Activated T-cell treated with anti-CD3 and anti-CD28 coated beads, Interleukin-2, amount 50 U/mL, for 72 hours (primary cell): ENCODE results near the gene NACA2. TPM values are rescaled to one million over a fixed set of nuclear protein-coding genes. Genes with fewer than 3 reads are reported as not detected.
"Not testable (repeated sequence)": the region's sequence is repeated elsewhere in the genome, so short reads cannot be mapped to it uniquely, and the experiment has no call there.

Source experiments
- ATAC-seq, 2 donors: fragments of 150-1000 bp; cut with Tn5 transposase; replicated peaks in 1 of 2; 2 replicates each; pipeline ENCODE4 v1.10.0; 2021; ENCODE audit warnings: moderate library complexity in 2 of 2, mild to moderate bottlenecking in 1 of 2
- DNase-seq, 2 donors: peaks; one replicate each; pipeline ENCODE4 v3.0.0; 2021 to 2022; ENCODE audit warnings: mixed read lengths in 1 of 2
- H3K27ac Mint-ChIP-seq: one replicate; pipeline ENCODE4 v1.8.0; 2022; ENCODE audit warnings: mild to moderate bottlenecking, moderate library complexity, mixed read lengths
- H3K27me3 Mint-ChIP-seq: one replicate; pipeline ENCODE4 v1.8.0; 2022; ENCODE audit warnings: low read depth, mixed read lengths
- H3K36me3 Mint-ChIP-seq, 2 donors: one replicate each; pipeline ENCODE4 v1.8.0; 2022; ENCODE audit warnings: mixed read lengths in 2 of 2, mild to moderate bottlenecking in 1 of 2; ENCODE audit not compliant: insufficient read depth in 2 of 2
- H3K4me1 Mint-ChIP-seq: one replicate; pipeline ENCODE4 v1.8.0; 2022; ENCODE audit warnings: low read depth, mixed read lengths
- H3K4me3 Mint-ChIP-seq, 2 donors: one replicate each; pipeline ENCODE4 v1.8.0; 2022; ENCODE audit warnings: mild to moderate bottlenecking in 2 of 2, mixed read lengths in 2 of 2, moderate library complexity in 2 of 2
- H3K9me3 Mint-ChIP-seq, 2 donors: one replicate each; pipeline ENCODE4 v1.8.0; 2022; ENCODE audit warnings: mixed read lengths in 2 of 2
- total RNA-seq, 2 donors: library from RNA; stranded (reverse); gene quantifications; one replicate each; pipeline ENCODE4 v1.2.3, GENCODE V29; 2022

NACA2 gene
- not detected for total RNA-seq

DNA sequence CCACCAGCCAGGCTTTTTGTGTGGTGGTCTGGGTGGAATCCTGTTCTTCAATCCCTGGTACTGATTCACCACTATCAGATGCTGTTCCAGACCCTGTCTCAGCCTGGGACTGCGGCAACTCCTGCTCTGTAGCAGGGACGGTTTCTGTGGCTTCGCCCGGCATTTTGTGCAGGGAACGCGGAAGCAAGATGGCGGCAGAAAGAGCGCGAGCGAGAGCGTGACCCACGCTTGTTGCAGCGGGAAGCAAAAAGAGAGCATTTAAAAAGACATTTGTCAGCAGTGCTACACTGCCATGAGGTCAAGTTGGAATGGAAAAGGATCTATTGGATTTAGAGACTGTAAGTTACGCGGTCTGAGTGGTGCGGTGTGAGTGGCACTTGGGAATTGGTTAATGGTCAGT is at the start of gene NACA2:
Gene NACA2 (minus strand): TSS at position 202 of the 400 bp plus-strand sequence. CDS start 39 bp downstream, at position 163.
- no peaks in the 10 kb centered on the region for H3K27me3 Mint-ChIP-seq
- H3K4me1 Mint-ChIP-seq, result no peaks in the 10 kb centered on the region
- DNase-seq, result no peak
- H3K36me3 Mint-ChIP-seq, result no peaks in the 10 kb centered on the region
- H3K27ac Mint-ChIP-seq, result no peak within 1 kb of the TSS
- no peak for ATAC-seq
- H3K9me3 Mint-ChIP-seq, result no peaks in the 10 kb centered on the region
- H3K4me3 Mint-ChIP-seq, result no peak within 1 kb of the TSS

DNA sequence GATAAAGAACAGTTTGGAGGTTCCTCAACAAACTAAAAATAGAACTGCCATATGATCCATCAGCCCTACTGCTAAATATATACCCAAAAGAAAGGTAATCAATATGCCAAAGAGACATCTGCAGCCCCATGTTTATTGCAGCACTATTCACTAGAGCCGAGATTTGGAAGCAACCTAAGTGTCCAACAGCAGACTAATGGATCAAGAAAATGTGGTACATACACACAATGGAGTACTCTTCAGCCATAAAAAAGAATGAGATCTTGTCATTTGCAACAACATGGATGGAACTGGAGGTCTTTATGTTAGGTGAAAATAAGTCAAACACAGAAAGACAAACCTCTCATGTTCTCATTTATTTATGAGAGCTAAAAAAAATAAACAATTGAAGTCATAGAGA is 48.8 kb upstream of the NACA2 start:
- Mint-ChIP-seq H3K27me3 (peaks cover 46% of the 10 kb centered on the region), H3K4me1 (no peaks in the 10 kb centered on the region), H3K9me3 (no peaks in the 10 kb centered on the region), H3K27ac (no peak overlapping the region), H3K36me3 (peaks cover 3 to 5% of the 10 kb centered on the region in 2 donors), H3K4me3 (no peak overlapping the region)
- ATAC-seq, result no peak
- DNase-seq, result no peak

DNA sequence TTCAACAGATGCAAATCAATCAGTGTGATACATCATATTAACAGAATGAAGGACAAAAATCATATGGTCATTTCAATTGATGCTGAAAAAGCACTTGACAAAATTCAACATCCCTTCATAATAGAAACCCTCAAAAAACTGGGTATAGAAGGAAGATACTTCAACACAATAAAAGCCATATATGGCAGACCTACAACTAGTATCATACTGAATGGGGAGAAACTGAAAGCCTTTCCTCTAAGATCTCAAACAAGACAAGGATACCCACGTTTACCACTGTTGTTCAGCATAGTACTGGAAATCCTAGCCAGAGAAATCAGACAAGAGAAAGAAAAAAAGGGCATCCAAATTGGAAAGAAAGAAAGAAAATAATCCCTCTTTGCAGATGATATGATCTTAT is 47.1 kb upstream of the NACA2 start:
- H3K27me3 Mint-ChIP-seq, result peaks cover 52% of the 10 kb centered on the region

DNA sequence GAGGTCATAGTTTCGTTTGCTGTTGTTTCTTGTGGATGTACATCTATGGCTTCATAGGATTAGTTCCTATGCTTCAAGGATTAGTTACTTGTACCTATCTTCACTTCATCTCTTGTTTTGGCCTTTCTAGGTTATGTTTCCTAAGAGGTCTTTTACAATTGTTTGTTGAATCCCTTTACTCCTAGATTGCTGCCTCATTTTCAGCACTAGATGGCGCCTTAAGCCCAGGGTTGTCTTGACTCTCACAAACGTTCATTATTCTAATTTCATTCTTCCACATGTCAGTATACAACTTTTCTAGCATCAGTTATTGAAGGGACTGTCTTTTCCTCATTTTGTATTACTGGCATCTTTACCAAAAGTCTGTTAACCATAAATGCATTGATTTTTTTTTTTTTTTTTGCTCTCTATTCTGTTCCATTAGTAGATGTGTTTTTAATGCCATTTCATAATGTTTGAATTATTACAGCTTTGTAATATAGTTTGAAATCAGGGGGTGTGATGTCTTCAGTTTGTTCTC is 45.0 kb upstream of the NACA2 start:
- Mint-ChIP-seq H3K36me3 (peaks cover 3 to 5% of the 10 kb centered on the region in 2 donors), H3K27me3 (peaks cover 71% of the 10 kb centered on the region), H3K4me1 (no peaks in the 10 kb centered on the region), H3K27ac (no peak overlapping the region), H3K4me3 (no peak overlapping the region), H3K9me3 (peaks cover 0 to under 1% of the 10 kb centered on the region in 2 donors)
- DNase-seq (peak; percentile 51 to 63), ATAC-seq (no peak)

More for the DNA sequence above, 47.1 kb upstream of the NACA2 start:
- ATAC-seq, result no peak
- Mint-ChIP-seq H3K9me3 (no peaks in the 10 kb centered on the region), H3K27ac (no peak overlapping the region), H3K36me3 (peaks cover 3 to 5% of the 10 kb centered on the region in 2 donors), H3K4me3 (no peak overlapping the region), H3K4me1 (no peaks in the 10 kb centered on the region)
- no peak for DNase-seq

DNA sequence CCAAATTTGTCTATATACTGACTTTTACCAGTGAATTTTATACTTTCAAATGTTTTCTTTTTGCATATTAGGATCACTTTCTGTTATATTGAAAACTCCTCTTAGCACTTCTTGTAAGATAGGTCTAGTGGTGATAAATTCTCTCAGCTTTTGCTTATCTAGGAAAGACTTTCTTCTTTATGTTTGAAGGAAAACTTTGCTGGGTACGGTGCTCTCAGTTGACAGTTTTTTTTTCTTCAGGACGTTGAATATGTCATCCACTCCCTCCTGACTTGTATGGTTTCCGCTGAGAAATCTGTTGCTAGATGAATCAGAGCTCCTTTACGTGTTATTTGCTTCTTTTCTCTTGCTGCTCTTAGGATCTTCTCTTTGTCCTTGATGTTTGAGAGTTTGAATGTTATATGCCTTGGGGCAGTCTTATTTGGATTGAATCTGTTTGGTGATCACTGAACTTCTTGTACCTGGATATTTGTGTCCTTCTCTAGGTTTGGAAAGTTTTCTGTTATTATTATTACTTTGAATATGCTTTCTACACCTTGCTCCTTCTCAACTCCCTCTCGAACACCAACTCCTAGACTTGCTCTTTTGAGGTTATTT is 44.0 kb upstream of the NACA2 start:
- Mint-ChIP-seq H3K27me3 (peaks cover 78% of the 10 kb centered on the region), H3K4me1 (no peaks in the 10 kb centered on the region)
- ATAC-seq, result no peak

GRCh38 chr17:61634011-61634539 is 43.1 kb upstream of the NACA2 start:
- peaks cover 0 to 2% of the 10 kb centered on the region in 2 donors for H3K9me3 Mint-ChIP-seq
- no peaks in the 10 kb centered on the region for H3K4me1 Mint-ChIP-seq
- peaks cover 3 to 5% of the 10 kb centered on the region in 2 donors for H3K36me3 Mint-ChIP-seq
- no peak overlapping the region for H3K27ac Mint-ChIP-seq
- DNase-seq, result no peak
- H3K4me3 Mint-ChIP-seq, result no peak overlapping the region
- H3K27me3 Mint-ChIP-seq, result peaks cover 69% of the 10 kb centered on the region
- ATAC-seq, result no peak

More for the DNA sequence above, 44.0 kb upstream of the NACA2 start:
- Mint-ChIP-seq H3K4me3 (no peak overlapping the region), H3K36me3 (peaks cover 3 to 5% of the 10 kb centered on the region in 2 donors), H3K9me3 (peaks cover 0 to 2% of the 10 kb centered on the region in 2 donors), H3K27ac (no peak overlapping the region)
- DNase-seq, result no peak

GRCh38 chr17:61632826-61633225 is 41.8 kb upstream of the NACA2 start:
- ATAC-seq (no peak), DNase-seq (no peak)
- H3K4me3 Mint-ChIP-seq, result no peak overlapping the region
- peaks cover 57% of the 10 kb centered on the region for H3K27me3 Mint-ChIP-seq
- H3K4me1 Mint-ChIP-seq, result no peaks in the 10 kb centered on the region
- peaks cover 0 to 2% of the 10 kb centered on the region in 2 donors for H3K9me3 Mint-ChIP-seq
- H3K36me3 Mint-ChIP-seq, result peaks cover 3 to 5% of the 10 kb centered on the region in 2 donors
- H3K27ac Mint-ChIP-seq, result no peak overlapping the region

DNA sequence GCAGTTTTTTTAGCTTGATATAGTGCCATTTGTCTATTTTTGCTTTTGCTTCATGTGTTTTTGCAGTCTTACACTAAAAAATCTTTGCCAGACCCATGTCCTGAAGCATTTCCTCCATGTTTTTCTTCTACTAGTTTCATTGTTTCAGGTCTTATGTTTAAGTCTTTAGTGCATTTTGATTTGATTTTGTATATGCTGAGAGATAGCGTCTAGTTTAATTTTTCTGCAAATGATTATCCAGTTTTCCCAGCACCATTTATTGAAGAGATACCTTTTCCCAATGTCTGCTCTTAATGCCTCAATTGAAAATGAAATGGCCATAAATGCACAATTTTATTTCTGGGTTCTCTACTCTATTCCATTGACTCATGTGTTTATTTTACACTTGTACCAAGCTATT is 40.8 kb upstream of the NACA2 start:
- DNase-seq, result no peak
- Mint-ChIP-seq H3K9me3 (peaks cover 0 to 2% of the 10 kb centered on the region in 2 donors), H3K27ac (no peak overlapping the region), H3K36me3 (peaks cover 3 to 5% of the 10 kb centered on the region in 2 donors), H3K4me1 (no peaks in the 10 kb centered on the region), H3K4me3 (no peak overlapping the region), H3K27me3 (peaks cover 50% of the 10 kb centered on the region)
- no peak for ATAC-seq

GRCh38 chr17:61628158-61628557 is 37.1 kb upstream of the NACA2 start:
- not testable (repeated sequence) for H3K27ac Mint-ChIP-seq, ATAC-seq, H3K4me1 Mint-ChIP-seq, H3K36me3 Mint-ChIP-seq, H3K4me3 Mint-ChIP-seq, DNase-seq, H3K9me3 Mint-ChIP-seq
- peaks cover 32% of the 10 kb centered on the region for H3K27me3 Mint-ChIP-seq

- ATAC-seq, result no peak
- Mint-ChIP-seq H3K9me3 (peaks cover 0 to 2% of the 10 kb centered on the region in 2 donors), H3K27ac (no peak overlapping the region), H3K4me1 (no peaks in the 10 kb centered on the region), H3K4me3 (no peak overlapping the region), H3K36me3 (no peaks in the 10 kb centered on the region), H3K27me3 (peaks cover 32% of the 10 kb centered on the region)
- no peak for DNase-seq
These were observed 36.6 kb upstream of the NACA2 start for GRCh38 chr17:61627658-61628057.

DNA sequence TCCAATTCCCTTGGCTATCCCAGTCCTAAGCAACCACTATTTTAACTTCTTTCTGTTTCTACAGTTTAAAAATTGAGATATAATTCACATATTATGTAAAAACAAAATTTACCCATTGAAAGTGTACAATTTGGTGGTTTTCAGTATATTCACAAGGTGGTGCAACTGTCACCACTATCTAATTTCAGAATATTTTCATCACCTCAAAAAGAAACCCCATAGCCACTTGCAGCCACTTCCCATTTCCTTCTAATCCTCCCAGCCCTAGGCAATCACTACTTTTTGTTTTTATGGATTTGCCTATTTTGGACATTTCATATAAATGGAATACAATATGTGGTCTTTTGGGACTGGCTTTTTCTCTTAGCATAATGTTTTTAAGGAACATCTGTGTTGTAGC is 36.1 kb upstream of the NACA2 start:
- DNase-seq, result no peak
- Mint-ChIP-seq H3K4me3 (no peak overlapping the region), H3K27me3 (peaks cover 33% of the 10 kb centered on the region), H3K36me3 (no peaks in the 10 kb centered on the region), H3K27ac (no peak overlapping the region), H3K4me1 (no peaks in the 10 kb centered on the region), H3K9me3 (peaks cover 0 to 2% of the 10 kb centered on the region in 2 donors)
- ATAC-seq, result no peak

GRCh38 chr17:61625564-61625963 is 34.5 kb upstream of the NACA2 start:
- ATAC-seq (no peak), DNase-seq (no peak)
- H3K27me3 Mint-ChIP-seq, result peaks cover 18% of the 10 kb centered on the region
- H3K36me3 Mint-ChIP-seq, result no peaks in the 10 kb centered on the region
- H3K27ac Mint-ChIP-seq, result no peak overlapping the region
- H3K4me3 Mint-ChIP-seq, result no peak overlapping the region
- no peaks in the 10 kb centered on the region for H3K4me1 Mint-ChIP-seq
- H3K9me3 Mint-ChIP-seq, result no peaks in the 10 kb centered on the region

GRCh38 chr17:61624951-61625350 is 33.9 kb upstream of the NACA2 start:
- DNase-seq (no peak), ATAC-seq (no peak)
- Mint-ChIP-seq H3K9me3 (peaks cover 0 to 1% of the 10 kb centered on the region in 2 donors), H3K27me3 (peaks cover 12% of the 10 kb centered on the region), H3K36me3 (peaks cover 0 to under 1% of the 10 kb centered on the region in 2 donors), H3K27ac (no peak overlapping the region), H3K4me3 (no peak overlapping the region), H3K4me1 (no peaks in the 10 kb centered on the region)
